ENCODE results near the gene RNF115. TPM values are rescaled to one million over a fixed set of nuclear protein-coding genes. Genes with fewer than 3 reads are reported as not detected.
A peak's percentile ranks its signal among the peaks of the same experiment; 100 is the strongest.

RNF115 gene
- total and polyA plus RNA-seq, 2 of the 13 experiments (the other 11 are each of a cell fraction or from before 2014, with no cell fraction given): 6.0 to 10.1 TPM

DNA sequence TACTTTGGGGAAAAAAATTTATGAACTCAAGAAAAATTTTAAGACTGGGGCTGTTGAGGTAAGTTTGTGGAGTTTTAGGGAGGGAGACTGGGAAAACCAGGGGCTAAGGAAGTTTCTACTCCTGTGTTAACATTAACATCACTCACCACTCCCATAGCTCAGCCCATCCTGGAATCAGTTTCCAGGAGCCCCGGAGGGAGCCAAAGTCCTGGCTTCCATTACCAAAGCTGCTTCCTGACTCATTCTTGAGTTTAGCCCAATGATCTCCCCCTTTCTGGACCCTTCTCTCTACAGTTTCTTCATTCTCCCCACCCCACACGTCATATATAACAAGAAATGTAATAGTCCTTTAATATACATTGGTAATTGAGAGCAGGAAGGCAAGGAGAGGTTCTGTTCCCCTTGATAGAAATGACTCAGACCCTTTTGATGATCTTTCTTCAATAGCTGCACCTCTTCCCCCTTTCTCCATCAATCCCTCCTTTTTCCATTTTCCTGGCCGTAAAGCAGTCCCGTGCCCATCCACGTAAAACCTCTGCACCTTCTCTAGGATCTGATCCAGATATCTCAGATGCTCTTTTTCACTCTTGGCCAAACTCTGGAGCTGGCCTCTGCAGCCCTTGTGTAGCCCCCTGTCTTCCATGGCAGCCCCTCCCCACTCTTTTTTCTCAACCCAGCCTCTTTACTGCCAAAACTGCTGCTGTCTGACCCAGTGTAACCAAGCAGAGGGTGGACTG, 39.6 kb upstream of the RNF115 start (continued):
- no peak for TF ChIP-seq ZNF790 (CRISPR knock-in tag; IDR thresholded peaks at IDR 0.05; ENCODE audit: borderline replicate concordance)

- ChIA-PET CTCF (ENCODE audit: low intra/inter-chr PET ratio, low total read pairs) (interaction anchor here (0.8 kb wide), 1 partner anchor 13 kb away, joined by 3 read pairs; no protein-coding TSS in a partner anchor), POLR2A (interaction anchor here (0.6 to 2.6 kb wide), 17 partner anchors 10 to 579 kb away, joined by 3 to 44 read pairs (median 9); partner anchors contain the start of genes ANKRD34A, ANKRD35, LIX1L and NUDT17)
- DNase-seq (ENCODE audit: low spot score) (peak; percentile 73), FAIRE-seq (peak; percentile 58), ATAC-seq (peak; percentile 90)
- H3K27me3 ChIP-seq (ENCODE audit: control insufficient read depth in 1 of 2, insufficient read depth in 2 of 2, low read length in 2 of 2): 0 out of 5 replicates have a peak, but pooled peaks cover 0 to 3% of the 10 kb centered on the region in 2 experiments
- BruUV-seq (replicated peaks): no TSS peak
- H4K20me1 ChIP-seq (ENCODE audit: insufficient read depth, low read length): no peaks in the 10 kb centered on the region
- peak overlapping the region; percentile 88 for H3K4me2 ChIP-seq (ENCODE audit: low read depth, low read length)
- H3K4me1 ChIP-seq (ENCODE audit: insufficient read depth, low read length): peaks cover 21% of the 10 kb centered on the region
- peak overlapping the region; percentile 51 for H3K27ac ChIP-seq (ENCODE audit: extremely low read length, insufficient read depth, low read length)
- 0% methylated on average over 19 of the region's 41 CpGs for WGBS (ENCODE audit: low lambda C conversion rate)
- H3K4me3 ChIP-seq (replicated peaks in 1 of 3; ENCODE audit: insufficient read depth in 1 of 3, low read depth in 2 of 3, low read length in 3 of 3): peak overlapping the region; percentile 82 to 92 (median 87)
- peak overlapping the region; percentile 75 for H2AFZ ChIP-seq (ENCODE audit: low read length)
- H3K9me3 ChIP-seq (ENCODE audit: low read length): no peaks in the 10 kb centered on the region
- peak overlapping the region; percentile 67 for H3K9ac ChIP-seq (ENCODE audit: insufficient read depth, low read depth, low read length)
- in situ Hi-C loops (cut with HindIII; ENCODE audit: extremely low pct_ligation_motif_present, low pct_unique_long_range_greater_than_20kb): no loop called here
- intact Hi-C loops (cut with micrococcal nuclease; ENCODE audit: unreplicated experiment): loop anchor here (5.0 kb wide), 3 partner anchors 33 to 103 kb away; partner anchors contain the start of genes ANKRD34A, ITGA10 and POLR3GL
- peaks cover 3% of the 10 kb centered on the region for H3K79me2 ChIP-seq (ENCODE audit: insufficient read depth, low read length)
- H3K36me3 ChIP-seq (replicated peaks in 1 of 2; ENCODE audit: control insufficient read depth in 1 of 2, insufficient read depth in 2 of 2, low read length in 2 of 2): peaks cover 4 to 16% of the 10 kb centered on the region in 2 experiments
- TF ChIP-seq PHB2 (IDR thresholded peaks at IDR 0.05; ENCODE audit: partially characterized antibody) (no peak), ZNF335 (CRISPR knock-in tag; IDR thresholded peaks at IDR 0.05) (no peak), IKZF5 (CRISPR knock-in tag; IDR thresholded peaks at IDR 0.05) (no peak), POLR2AphosphoS5 (IDR thresholded peaks at IDR 0.05; ENCODE audit: low read depth, low read length) (peak; percentile 30; the same call in 1 of the 2 replicates), ZFX (CRISPR knock-in tag; IDR thresholded peaks at IDR 0.05; ENCODE audit: low read depth) (peak; percentile 67), HNRNPLL (IDR thresholded peaks at IDR 0.05; ENCODE audit: low read depth, low read length, poor library complexity, severe bottlenecking) (peak; percentile 46), POLR2G (IDR thresholded peaks at IDR 0.05; ENCODE audit: low read depth, low read length) (peak; percentile 72), ARID4A (CRISPR knock-in tag; IDR thresholded peaks at IDR 0.05; ENCODE audit: borderline replicate concordance) (peak; percentile 58; the same call in 1 of the 2 replicates), MAFK (conservative IDR thresholded peaks at IDR 0.05 in 1 of 2, IDR thresholded peaks at IDR 0.05 in 1 of 2; ENCODE audit: low read length in 2 of 2) (no peak), ZNF563 (CRISPR knock-in tag; IDR thresholded peaks at IDR 0.05) (0 out of 2 replicates have a peak, but pooled peaks have one; percentile 13), ZNF777 (CRISPR knock-in tag; IDR thresholded peaks at IDR 0.05) (peak; percentile 78), NR2F2 (IDR thresholded peaks at IDR 0.05; ENCODE audit: borderline replicate concordance, low read depth) (no peak)
- TF ChIP-seq, protein P1, sequence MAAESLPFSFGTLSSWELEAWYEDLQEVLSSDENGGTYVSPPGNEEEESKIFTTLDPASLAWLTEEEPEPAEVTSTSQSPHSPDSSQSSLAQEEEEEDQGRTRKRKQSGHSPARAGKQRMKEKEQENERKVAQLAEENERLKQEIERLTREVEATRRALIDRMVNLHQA (CRISPR knock-in tag; IDR thresholded peaks at IDR 0.05): no peak
These were observed 35.7 kb upstream of the RNF115 start for GRCh38 chr1:145859491-145860023.

Measured in HepG2 (cell line).